Measurements from ENCODE around the gene SKP2.

The SKP2 gene

DNA sequence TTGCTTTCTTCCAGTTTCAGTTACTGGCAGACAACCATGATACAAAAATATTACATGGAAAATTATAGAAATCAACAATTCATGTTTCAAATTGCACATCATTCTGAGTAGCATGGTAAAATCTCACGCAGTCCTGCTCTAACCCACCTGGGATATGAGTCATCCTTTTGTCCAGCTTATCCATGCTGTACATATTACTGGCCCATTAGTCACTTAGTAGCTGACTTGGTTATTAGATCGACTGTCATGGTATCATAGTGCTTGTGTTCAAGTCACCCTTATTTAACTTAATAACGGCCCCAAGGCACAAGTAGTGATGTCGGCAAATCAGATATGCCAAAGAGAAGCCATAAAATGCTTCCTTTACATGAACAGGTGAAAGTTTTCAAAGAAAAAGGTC is 48.6 kb downstream of the SKP2 start:
- TF ChIP-seq CTCF (IDR thresholded peaks at IDR 0.05; ENCODE audit: low read depth, low read length) = no peak
- DNase-seq (ENCODE audit: extremely low read depth, low read depth) = no peak

- TF ChIP-seq CTCF (IDR thresholded peaks at IDR 0.05; ENCODE audit: low read depth, low read length) = no peak
- DNase-seq (ENCODE audit: extremely low read depth, low read depth) = no peak
Measured at GRCh38 chr5:36202521-36202961, 50.6 kb downstream of the SKP2 start.

DNA sequence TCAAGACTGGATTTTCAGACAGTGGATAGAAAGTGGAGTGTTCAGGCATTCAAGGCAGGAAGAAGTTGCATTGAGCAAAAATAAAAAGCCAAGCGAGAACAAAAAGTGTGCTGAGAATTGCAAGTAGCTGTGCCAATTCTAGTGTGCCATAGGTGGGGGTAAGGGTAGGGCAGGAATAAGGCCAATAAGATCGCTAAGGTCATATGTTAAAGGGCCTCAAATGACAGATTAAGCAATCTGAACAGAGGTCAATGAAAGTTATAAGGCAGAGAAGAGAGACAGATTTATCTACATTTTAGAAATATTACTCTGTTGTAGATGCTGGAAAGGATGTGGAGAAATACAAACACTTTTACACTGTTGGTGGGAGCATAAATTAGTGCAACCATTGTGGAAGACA is 53.4 kb downstream of the SKP2 start:
- no peak for TF ChIP-seq CTCF (IDR thresholded peaks at IDR 0.05; ENCODE audit: low read depth, low read length)
- no peak for DNase-seq (ENCODE audit: extremely low read depth, low read depth)

- no peak for TF ChIP-seq CTCF (IDR thresholded peaks at IDR 0.05; ENCODE audit: low read depth, low read length)
- DNase-seq (ENCODE audit: extremely low read depth, low read depth) = no peak
Measured at GRCh38 chr5:36206913-36207312, 55.0 kb downstream of the SKP2 start.

GRCh38 chr5:36208786-36209185 is 56.9 kb downstream of the SKP2 start:
- no peak for DNase-seq (ENCODE audit: extremely low read depth, low read depth)
- no peak for TF ChIP-seq CTCF (IDR thresholded peaks at IDR 0.05; ENCODE audit: low read depth, low read length)

DNA sequence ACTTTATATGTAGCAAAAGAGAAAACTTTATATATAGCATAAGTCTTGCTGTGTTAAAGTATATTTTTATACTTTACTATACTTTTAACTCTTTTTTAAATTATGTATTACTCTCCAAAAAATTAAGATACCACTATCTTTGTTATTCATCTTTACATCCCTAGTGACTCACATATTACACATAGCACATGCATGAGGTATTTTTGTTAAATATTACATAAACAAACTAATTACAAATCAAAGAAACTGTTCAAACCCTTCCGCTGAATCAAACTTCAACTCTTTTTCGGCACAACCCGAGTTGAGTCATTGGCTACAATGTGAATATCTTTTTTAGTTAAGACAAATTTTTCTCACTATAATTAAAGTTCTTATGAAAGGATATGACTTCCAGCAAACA is 57.8 kb downstream of the SKP2 start:
- no peak for DNase-seq (ENCODE audit: extremely low read depth, low read depth)
- TF ChIP-seq CTCF (IDR thresholded peaks at IDR 0.05; ENCODE audit: low read depth, low read length) = no peak

DNA sequence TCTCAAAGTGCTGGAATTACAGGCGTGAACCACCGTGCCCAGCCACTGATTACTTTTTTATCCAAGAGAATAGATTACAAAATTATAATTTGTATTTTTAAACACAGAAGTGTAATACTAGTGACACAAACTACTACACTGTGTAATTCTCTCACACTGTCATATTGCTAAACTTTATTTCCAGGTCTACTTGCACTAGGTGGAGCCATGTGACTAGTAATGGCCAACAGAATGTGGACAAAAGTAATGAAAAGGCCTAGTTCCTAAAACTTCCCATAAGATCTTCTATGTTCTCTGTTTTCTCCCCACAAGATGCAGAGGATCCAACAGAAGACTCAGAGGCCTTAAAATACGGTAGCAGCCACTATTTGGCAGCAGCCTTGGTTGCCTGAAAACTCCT is 62.5 kb downstream of the SKP2 start:
- TF ChIP-seq CTCF (IDR thresholded peaks at IDR 0.05; ENCODE audit: low read depth, low read length) = no peak
- no peak for DNase-seq (ENCODE audit: extremely low read depth, low read depth)
